H1 (cell line): ENCODE data around the gene SPOP. TPM values are rescaled to one million over a fixed set of nuclear protein-coding genes. Genes with fewer than 3 reads are reported as not detected.

Source experiments
- CTCF ChIA-PET: fragments of 300-600 bp; sonication (Branson Sonifier 250); formaldehyde crosslinking; loops from one replicate; lab custom pipeline; 2021; ENCODE audit not compliant: partially characterized antibody; lab: Charles Lee
- POLR2A ChIA-PET: fragments of 300-600 bp; sonication (Branson Sonifier 250); formaldehyde crosslinking; loops from one replicate; lab custom pipeline; 2021; ENCODE audit warnings: inconsistent platforms; ENCODE audit not compliant: partially characterized antibody; lab: Charles Lee
- DNase-seq, 2 experiments: peaks; one replicate each; pipeline versions ENCODE4 v3.0.0 to v3.0.0-alpha.2; 2010 to 2022; ENCODE audit warnings: low spot score in 2 of 2, low read depth in 1 of 2, mixed read lengths in 1 of 2
- FAIRE-seq: peaks from 2 replicates; lab custom pipeline; 2011; peaks lifted over from hg19 to GRCh38; lab: Jason Lieb, UNC
- H2AFZ ChIP-seq: 2 replicates; pipeline ENCODE4 v1.8.1; 2012; ENCODE audit warnings: low read length, inconsistent platforms
- H2AK5ac ChIP-seq: 2 replicates; pipeline ENCODE4 v1.6.1; 2013; ENCODE audit warnings: low read depth, low read length
- H2BK120ac ChIP-seq: replicated peaks from 2 replicates; pipeline ENCODE3; 2013; ENCODE audit warnings: low read depth, low read length, inconsistent platforms
- H2BK12ac ChIP-seq: 2 replicates; pipeline ENCODE4 v1.6.1; 2013; ENCODE audit warnings: low read depth, low read length
- H2BK15ac ChIP-seq: 2 replicates; pipeline ENCODE4 v1.6.1; 2013; ENCODE audit warnings: low read length
- H2BK20ac ChIP-seq: 2 replicates; pipeline ENCODE4 v1.6.1; 2013; ENCODE audit warnings: low read length
- H2BK5ac ChIP-seq: 2 replicates; pipeline ENCODE4 v1.6.1; 2013; ENCODE audit warnings: low read depth, low read length
- H3K14ac ChIP-seq: 2 replicates; pipeline ENCODE4 v1.6.1; 2013; ENCODE audit warnings: inconsistent platforms; ENCODE audit not compliant: insufficient read length
- H3K18ac ChIP-seq: 2 replicates; pipeline ENCODE4 v1.6.1; 2013; ENCODE audit warnings: low read length; ENCODE audit errors: extremely low read depth
- H3K23ac ChIP-seq: 2 replicates; pipeline ENCODE4 v1.6.1; 2013; ENCODE audit warnings: inconsistent platforms; ENCODE audit not compliant: insufficient read length
- H3K23me2 ChIP-seq: 2 replicates; pipeline ENCODE4 v1.6.1; 2013; ENCODE audit warnings: low read depth, low read length
- H3K27ac ChIP-seq: 2 replicates; pipeline ENCODE4 v1.6.1; 2011; ENCODE audit warnings: low read depth, low read length, inconsistent platforms
- H3K27me3 ChIP-seq, 4 experiments: replicated peaks in 1 of 4; 1 replicate in 1 of 4; 2 replicates in 3 of 4; pipeline versions ENCODE4 v1.6.1 to v1.8.1; 2011 to 2013; ENCODE audit warnings: low read length in 3 of 4, mild to moderate bottlenecking in 3 of 4, inconsistent platforms in 2 of 4, mixed read lengths in 2 of 4, moderate library complexity in 1 of 4; ENCODE audit not compliant: control insufficient read depth in 3 of 4, insufficient read depth in 3 of 4; ENCODE audit errors: extremely low read depth in 1 of 4
- H3K36me3 ChIP-seq, 4 experiments: 2 replicates each; pipeline versions ENCODE4 v1.6.1 to v1.8.1; 2011 to 2013; ENCODE audit warnings: mild to moderate bottlenecking in 4 of 4, low read length in 3 of 4, moderate library complexity in 2 of 4, control low read depth in 1 of 4, inconsistent platforms in 1 of 4; ENCODE audit not compliant: insufficient read depth in 4 of 4, control insufficient read depth in 2 of 4
- H3K4ac ChIP-seq: replicated peaks from 2 replicates; pipeline ENCODE3; 2013; ENCODE audit warnings: low read length, low read depth, mixed read lengths, inconsistent platforms; ENCODE audit not compliant: insufficient read length
- H3K4me1 ChIP-seq, 4 experiments: replicated peaks in 1 of 4; 1 replicate in 1 of 4; 2 replicates in 3 of 4; pipeline versions ENCODE4 v1.6.1 to v1.8.1; 2011 to 2013; ENCODE audit warnings: low read length in 3 of 4, inconsistent platforms in 2 of 4, mixed read lengths in 1 of 4; ENCODE audit not compliant: insufficient read depth in 4 of 4, control insufficient read depth in 3 of 4
- H3K4me2 ChIP-seq, 2 experiments: 2 replicates each; pipeline versions ENCODE4 v1.6.1 to v1.8.1; 2011 to 2013; ENCODE audit warnings: low read depth in 2 of 2, low read length in 2 of 2, control low read depth in 1 of 2, inconsistent platforms in 1 of 2, mild to moderate bottlenecking in 1 of 2; ENCODE audit not compliant: insufficient read depth in 1 of 2
- H3K4me3 ChIP-seq, 4 experiments: fragments of 200-600, 300-600 bp in 1 of 4; sonication (generic), shearing (Covaris generic), sonication (Bioruptor Twin) in 1 of 4; 2 replicates each; pipeline versions ENCODE4 v1.5.1 to v1.8.1; 2011 to 2016; ENCODE audit warnings: low read length in 4 of 4, low read depth in 3 of 4, control low read depth in 2 of 4, inconsistent platforms in 2 of 4, mild to moderate bottlenecking in 2 of 4, mixed read lengths in 1 of 4, moderate library complexity in 1 of 4; ENCODE audit not compliant: insufficient read depth in 2 of 4; ENCODE audit errors: extremely low read depth in 1 of 4
- H3K56ac ChIP-seq: replicated peaks from 2 replicates; pipeline ENCODE3; 2013; ENCODE audit warnings: low read depth, mild to moderate bottlenecking, mixed read lengths, low read length, inconsistent platforms; ENCODE audit not compliant: insufficient read length
- H3K79me1 ChIP-seq: 2 replicates; pipeline ENCODE4 v1.6.1; 2013; ENCODE audit warnings: low read depth, low read length, control low read depth
- H3K79me2 ChIP-seq, 2 experiments: 2 replicates each; pipeline versions ENCODE4 v1.6.1 to v1.8.1; 2012 to 2013; ENCODE audit warnings: low read length in 2 of 2, mild to moderate bottlenecking in 2 of 2, inconsistent platforms in 1 of 2; ENCODE audit not compliant: insufficient read depth in 2 of 2, control insufficient read depth in 1 of 2
- H3K9ac ChIP-seq, 4 experiments: replicated peaks in 1 of 4; 1 replicate in 1 of 4; 2 replicates in 3 of 4; pipeline versions ENCODE4 v1.6.1 to v1.8.1; 2011 to 2013; ENCODE audit warnings: low read depth in 3 of 4, low read length in 3 of 4, control low read depth in 2 of 4, mild to moderate bottlenecking in 2 of 4, moderate library complexity in 2 of 4, inconsistent platforms in 1 of 4; ENCODE audit errors: extremely low read depth in 1 of 4
- H3K9me3 ChIP-seq, 2 experiments: 2 replicates each; pipeline versions ENCODE4 v1.6.1 to v1.8.1; 2012 to 2013; ENCODE audit warnings: mild to moderate bottlenecking in 2 of 2, moderate library complexity in 2 of 2, control low read depth in 1 of 2, inconsistent platforms in 1 of 2, low read depth in 1 of 2, low read length in 1 of 2, mixed read lengths in 1 of 2; ENCODE audit not compliant: insufficient read depth in 2 of 2
- H4K20me1 ChIP-seq, 2 experiments: replicated peaks in 1 of 2; 2 replicates each; pipeline versions ENCODE3 to v1.8.1; 2011 to 2013; ENCODE audit warnings: inconsistent platforms in 2 of 2, low read length in 2 of 2, mild to moderate bottlenecking in 1 of 2; ENCODE audit not compliant: insufficient read depth in 2 of 2, control insufficient read depth in 1 of 2
- H4K5ac ChIP-seq: 2 replicates; pipeline ENCODE4 v1.6.1; 2013; ENCODE audit warnings: low read length, low read depth, mixed read lengths, inconsistent platforms; ENCODE audit not compliant: insufficient read length
- H4K8ac ChIP-seq: 2 replicates; pipeline ENCODE4 v1.8.0; 2013; ENCODE audit warnings: mild to moderate bottlenecking, moderate library complexity, low read length, inconsistent platforms; ENCODE audit not compliant: insufficient read depth; ENCODE audit errors: extremely low read depth
- H4K91ac ChIP-seq: replicated peaks from 2 replicates; pipeline ENCODE3; 2013; ENCODE audit warnings: low read length, mixed read lengths, inconsistent platforms; ENCODE audit not compliant: insufficient read length
- ASH2L ChIP-seq: fragments of 200-600, 300-600 bp; sonication (generic); IDR thresholded peaks from one replicate; pipeline ENCODE4 v1.7.1; 2017; ENCODE audit warnings: low read length
- HDAC2 ChIP-seq, 2 experiments: fragments of 300-600 bp in 1 of 2; sonication (generic) in 1 of 2; IDR thresholded peaks; 2 replicates each; pipeline ENCODE4 v1.6.1; 2011 to 2012; ENCODE audit warnings: low read depth in 2 of 2, low read length in 2 of 2, mild to moderate bottlenecking in 2 of 2, moderate library complexity in 2 of 2, borderline replicate concordance in 1 of 2, inconsistent platforms in 1 of 2
- RAD21 ChIP-seq, 2 experiments: IDR thresholded peaks in 1 of 2; conservative IDR thresholded peaks in 1 of 2; 2 replicates each; pipeline ENCODE4 v1.6.1; 2011; ENCODE audit warnings: low read depth in 2 of 2, low read length in 2 of 2, improper control_type of control experiment in 1 of 2, inconsistent platforms in 1 of 2, mild to moderate bottlenecking in 1 of 2, moderate library complexity in 1 of 2
- RNF2 ChIP-seq: fragments of 200-900, 300-1000 bp; sonication (generic); IDR thresholded peaks from 2 replicates; pipeline ENCODE4 v1.7.1; 2016; ENCODE audit warnings: borderline replicate concordance, low read depth, mild to moderate bottlenecking, antibody characterized with exemption, low read length; ENCODE audit not compliant: poor library complexity, severe bottlenecking; ENCODE audit errors: missing control alignments
- RXRA ChIP-seq: IDR thresholded peaks from 2 replicates; pipeline ENCODE4 v1.6.1; 2011; ENCODE audit warnings: low read depth, mild to moderate bottlenecking, low read length, moderate library complexity; ENCODE audit not compliant: insufficient read depth
- SIN3A ChIP-seq, 2 experiments: IDR thresholded peaks in 1 of 2; conservative IDR thresholded peaks in 1 of 2; 2 replicates each; pipeline ENCODE4 v1.6.1; 2011 to 2012; ENCODE audit warnings: low read length in 2 of 2, improper control_type of control experiment in 1 of 2, low read depth in 1 of 2, mild to moderate bottlenecking in 1 of 2
- WGBS, 2 experiments: shearing (Covaris generic) in 1 of 2; methylation state at CpG; one replicate each; pipeline versions ENCODE4 v1.1.6 to v1.1.7; 2013 to 2015; ENCODE audit warnings: low lambda C conversion rate in 2 of 2, mixed read lengths in 2 of 2, inconsistent platforms in 1 of 2, low coverage in 1 of 2, missing lambda C conversion rate in 1 of 2; ENCODE audit not compliant: insufficient replicate concordance in 2 of 2, insufficient coverage in 1 of 2, insufficient read length in 1 of 2; ENCODE audit errors: extremely low coverage in 1 of 2, missing lambda C conversion rate in 1 of 2; 5-methylcytosine and 5-hydroxymethylcytosine counted together
- polyA plus RNA-seq, 7 experiments: library from polyadenylated mRNA; depleted of rRNA in 3 of 7; stranded (reverse) in 5 of 7; unstranded in 2 of 7; fragments of >200 nt in 5 of 7; fragments of 200-250 nt in 2 of 7; gene quantifications; 1 replicate in 5 of 7; 2 replicates in 1 of 7; 4 replicates in 1 of 7; pipeline versions ENCODE4 v1.2.1 to v1.2.3, GENCODE V29; 2011 to 2013; ENCODE audit warnings: missing spikeins in 2 of 7, mixed read lengths in 2 of 7
- total RNA-seq: library from RNA; stranded (reverse); fragmentation: NEBNext Ultra II Directional; extraction: Animal tissue kit (Norgen Biotek cat#: 25700); gene quantifications from 2 replicates; pipeline ENCODE4 v1.2.1, GENCODE V29; 2021
- TF ChIP-seq, protein P1 (sequence below), 3 experiments: IDR thresholded peaks; 1 replicate in 2 of 3; 2 replicates in 1 of 3; pipeline versions ENCODE4 v1.5.1 to v1.6.1; 2011; ENCODE audit warnings: low read length in 3 of 3, mild to moderate bottlenecking in 3 of 3, inconsistent platforms in 2 of 3, low read depth in 1 of 3, moderate library complexity in 1 of 3; ENCODE audit not compliant: insufficient read depth in 1 of 3; ENCODE audit errors: control extremely low read depth in 1 of 3

SPOP gene
- total and polyA plus RNA-seq, 2 of the 8 experiments (the other 6 are each of a cell fraction or from before 2014, with no cell fraction given): 13.3 to 25.6 TPM

DNA sequence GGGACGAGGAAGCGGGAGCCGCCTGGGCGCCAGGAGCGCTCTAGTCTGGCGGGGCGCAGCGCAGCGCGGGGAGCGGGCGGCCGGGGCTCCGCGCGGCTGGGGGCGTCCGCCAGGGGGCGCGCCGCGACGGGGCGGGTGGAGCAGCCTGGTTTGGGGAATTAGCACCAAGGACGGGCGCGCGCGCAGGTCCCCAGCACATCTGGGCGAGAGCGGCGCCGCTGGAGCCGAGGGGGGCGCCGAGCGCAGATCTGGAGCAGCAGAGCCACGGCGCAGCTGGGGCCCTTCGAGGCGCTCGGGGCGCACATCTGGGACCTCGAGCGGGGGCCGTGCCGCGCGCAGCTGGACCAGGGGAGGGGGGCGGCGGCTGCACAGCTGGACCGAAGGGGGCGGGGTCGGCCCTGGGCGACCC is 102.2 kb downstream of the SPOP start, which contains the start of gene NXPH3:
Gene NXPH3, plus strand, starts transcription at position 193 of the 409 bp plus-strand sequence. CDS start 349 bp downstream, outside the sequence.
- Histone ChIP-seq H4K91ac (no peak within 1 kb of the TSS), H3K4me1 (peaks cover 0 to 23% (median 10%) of the 10 kb centered on the region in 4 experiments; a peak in 6 of 7 replicates)
- FAIRE-seq: no peak
- TF ChIP-seq ASH2L (peak; percentile 71), HDAC2 (IDR thresholded peaks at IDR 0.05; ENCODE audit: borderline replicate concordance in 1 of 2, low read depth in 2 of 2, low read length in 2 of 2) (0 out of 4 replicates have a peak, but pooled peaks of 1 of the 2 experiments have one; percentile 46), RXRA (no peak), SIN3A (conservative IDR thresholded peaks at IDR 0.05 in 1 of 2, IDR thresholded peaks at IDR 0.05 in 1 of 2; ENCODE audit: low read depth in 1 of 2, low read length in 2 of 2) (0 out of 4 replicates have a peak, but pooled peaks of 1 of the 2 experiments have one; percentile 25), RNF2 (no peak), RAD21 (IDR thresholded peaks at IDR 0.05 in 1 of 2, conservative IDR thresholded peaks at IDR 0.05 in 1 of 2; ENCODE audit: low read depth in 2 of 2, low read length in 2 of 2) (peak in 1 of 2 experiments; percentile 50; a peak in 2 of 4 replicates)
- TF ChIP-seq, protein P1, sequence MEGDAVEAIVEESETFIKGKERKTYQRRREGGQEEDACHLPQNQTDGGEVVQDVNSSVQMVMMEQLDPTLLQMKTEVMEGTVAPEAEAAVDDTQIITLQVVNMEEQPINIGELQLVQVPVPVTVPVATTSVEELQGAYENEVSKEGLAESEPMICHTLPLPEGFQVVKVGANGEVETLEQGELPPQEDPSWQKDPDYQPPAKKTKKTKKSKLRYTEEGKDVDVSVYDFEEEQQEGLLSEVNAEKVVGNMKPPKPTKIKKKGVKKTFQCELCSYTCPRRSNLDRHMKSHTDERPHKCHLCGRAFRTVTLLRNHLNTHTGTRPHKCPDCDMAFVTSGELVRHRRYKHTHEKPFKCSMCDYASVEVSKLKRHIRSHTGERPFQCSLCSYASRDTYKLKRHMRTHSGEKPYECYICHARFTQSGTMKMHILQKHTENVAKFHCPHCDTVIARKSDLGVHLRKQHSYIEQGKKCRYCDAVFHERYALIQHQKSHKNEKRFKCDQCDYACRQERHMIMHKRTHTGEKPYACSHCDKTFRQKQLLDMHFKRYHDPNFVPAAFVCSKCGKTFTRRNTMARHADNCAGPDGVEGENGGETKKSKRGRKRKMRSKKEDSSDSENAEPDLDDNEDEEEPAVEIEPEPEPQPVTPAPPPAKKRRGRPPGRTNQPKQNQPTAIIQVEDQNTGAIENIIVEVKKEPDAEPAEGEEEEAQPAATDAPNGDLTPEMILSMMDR (IDR thresholded peaks at IDR 0.05; ENCODE audit: control extremely low read depth in 1 of 3, insufficient read depth in 1 of 3, low read depth in 1 of 3, low read length in 3 of 3): peak; percentile 74 to 80 (median 76)

More for the DNA sequence above, 102.2 kb downstream of the SPOP start, which contains the start of gene NXPH3:
- peak within 1 kb of the TSS; percentile 61; the same call in 1 of the 2 replicates for H2BK20ac ChIP-seq
- peak within 1 kb of the TSS; percentile 52 for H3K18ac ChIP-seq
- peaks cover 4 to 14% (median 10%) of the 10 kb centered on the region in 4 experiments; a peak in 5 of 7 replicates for H3K27me3 ChIP-seq
- H2BK5ac ChIP-seq: peak within 1 kb of the TSS; percentile 22; the same call in 1 of the 2 replicates
- ChIA-PET CTCF (interaction anchor here (0.8 to 3.5 kb wide), 17 partner anchors 9 to 909 kb away, joined by 3 to 23 read pairs (median 5); partner anchors contain the start of gene SLC35B1), POLR2A (interaction anchor here (1.4 kb wide), 1 partner anchor 109 kb away, joined by 4 read pairs; no protein-coding TSS in a partner anchor)
- peak within 1 kb of the TSS; percentile 58 to 79 (median 72) for H3K4me3 ChIP-seq
- H3K9ac ChIP-seq: peak within 1 kb of the TSS in 1 of 4 experiments; percentile 20; a peak in 1 of 7 replicates
- peak within 1 kb of the TSS; percentile 69 for H2BK120ac ChIP-seq
- H4K20me1 ChIP-seq: peaks cover 0 to 4% of the 10 kb centered on the region in 2 experiments
- H4K5ac ChIP-seq: peak within 1 kb of the TSS; percentile 31
- peaks cover 12% of the 10 kb centered on the region for H3K23me2 ChIP-seq
- H3K9me3 ChIP-seq: no peaks in the 10 kb centered on the region
- H3K14ac ChIP-seq: no peak within 1 kb of the TSS
- peak within 1 kb of the TSS; percentile 73 for H3K56ac ChIP-seq
- no peaks in the 10 kb centered on the region for H3K79me2 ChIP-seq
- no peaks in the 10 kb centered on the region for H3K36me3 ChIP-seq
- no peak within 1 kb of the TSS; the same call in 1 of the 2 replicates for H2BK12ac ChIP-seq
- H3K4ac ChIP-seq: peak within 1 kb of the TSS; percentile 47
- no peak within 1 kb of the TSS; the same call in 1 of the 2 replicates for H3K27ac ChIP-seq
- H4K8ac ChIP-seq: peak within 1 kb of the TSS; percentile 76
- WGBS, 2 experiments: 2% methylated on average over 19 of the region's 55 CpGs; no CpG with 5 or more reads in 1 of the 2 experiments
- H3K79me1 ChIP-seq: no peaks in the 10 kb centered on the region
- DNase-seq: peak in 1 of 2 experiments; percentile 97
- H2BK15ac ChIP-seq: no peak within 1 kb of the TSS; the same call in 1 of the 2 replicates
- H2AK5ac ChIP-seq: no peak within 1 kb of the TSS
- peak within 1 kb of the TSS; percentile 81 to 87 for H3K4me2 ChIP-seq
- no peak within 1 kb of the TSS for H3K23ac ChIP-seq
- H2AFZ ChIP-seq: peak within 1 kb of the TSS; percentile 73; the same call in 1 of the 2 replicates
